Fibroblast of mammary gland (primary cell): ENCODE measurements around the gene PLCB3.

ENCODE experiments used
- DNase-seq: peaks from one replicate; pipeline ENCODE4 v3.0.0-alpha.2; 2010; ENCODE audit warnings: low read depth
- H3K4me3 ChIP-seq: 2 replicates; pipeline ENCODE4 v1.5.1; 2011; ENCODE audit warnings: low read depth, mild to moderate bottlenecking, low read length, moderate library complexity; ENCODE audit not compliant: control insufficient read depth
- TF ChIP-seq, protein P1 (sequence below): conservative IDR thresholded peaks from 2 replicates; pipeline ENCODE4 v1.5.1; 2011; ENCODE audit warnings: low read depth, low read length, inconsistent platforms; ENCODE audit not compliant: control insufficient read depth, insufficient read depth

Gene PLCB3

DNA sequence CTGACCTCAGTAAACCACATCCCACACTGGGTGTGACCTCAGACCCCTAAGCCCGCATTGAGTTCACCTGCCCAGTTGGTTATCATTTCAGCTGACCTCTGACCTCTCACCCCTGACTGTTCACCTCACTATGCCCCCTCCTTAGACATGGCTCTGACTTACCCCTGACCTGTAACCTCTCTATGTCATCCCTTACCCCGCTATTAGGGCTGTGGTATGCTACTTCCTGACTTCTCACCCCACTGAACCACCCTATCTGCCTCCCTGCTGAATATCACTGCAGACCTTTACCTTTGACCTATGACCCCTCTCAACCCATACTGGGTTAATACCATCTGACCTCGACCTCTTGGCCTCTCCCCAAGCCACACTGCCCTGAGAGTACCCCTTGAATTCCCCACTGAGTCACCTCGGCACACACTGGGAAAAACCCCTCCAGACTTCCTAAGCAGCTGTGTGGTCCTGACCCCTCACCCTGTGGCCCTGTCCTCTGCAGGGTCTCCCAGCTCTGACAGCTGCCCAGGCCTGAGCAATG lies 8.3 kb downstream of the PLCB3 start:
- TF ChIP-seq, protein P1, sequence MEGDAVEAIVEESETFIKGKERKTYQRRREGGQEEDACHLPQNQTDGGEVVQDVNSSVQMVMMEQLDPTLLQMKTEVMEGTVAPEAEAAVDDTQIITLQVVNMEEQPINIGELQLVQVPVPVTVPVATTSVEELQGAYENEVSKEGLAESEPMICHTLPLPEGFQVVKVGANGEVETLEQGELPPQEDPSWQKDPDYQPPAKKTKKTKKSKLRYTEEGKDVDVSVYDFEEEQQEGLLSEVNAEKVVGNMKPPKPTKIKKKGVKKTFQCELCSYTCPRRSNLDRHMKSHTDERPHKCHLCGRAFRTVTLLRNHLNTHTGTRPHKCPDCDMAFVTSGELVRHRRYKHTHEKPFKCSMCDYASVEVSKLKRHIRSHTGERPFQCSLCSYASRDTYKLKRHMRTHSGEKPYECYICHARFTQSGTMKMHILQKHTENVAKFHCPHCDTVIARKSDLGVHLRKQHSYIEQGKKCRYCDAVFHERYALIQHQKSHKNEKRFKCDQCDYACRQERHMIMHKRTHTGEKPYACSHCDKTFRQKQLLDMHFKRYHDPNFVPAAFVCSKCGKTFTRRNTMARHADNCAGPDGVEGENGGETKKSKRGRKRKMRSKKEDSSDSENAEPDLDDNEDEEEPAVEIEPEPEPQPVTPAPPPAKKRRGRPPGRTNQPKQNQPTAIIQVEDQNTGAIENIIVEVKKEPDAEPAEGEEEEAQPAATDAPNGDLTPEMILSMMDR, result no peak
- H3K4me3 ChIP-seq, result no peak overlapping the region
- DNase-seq, result no peak

DNA sequence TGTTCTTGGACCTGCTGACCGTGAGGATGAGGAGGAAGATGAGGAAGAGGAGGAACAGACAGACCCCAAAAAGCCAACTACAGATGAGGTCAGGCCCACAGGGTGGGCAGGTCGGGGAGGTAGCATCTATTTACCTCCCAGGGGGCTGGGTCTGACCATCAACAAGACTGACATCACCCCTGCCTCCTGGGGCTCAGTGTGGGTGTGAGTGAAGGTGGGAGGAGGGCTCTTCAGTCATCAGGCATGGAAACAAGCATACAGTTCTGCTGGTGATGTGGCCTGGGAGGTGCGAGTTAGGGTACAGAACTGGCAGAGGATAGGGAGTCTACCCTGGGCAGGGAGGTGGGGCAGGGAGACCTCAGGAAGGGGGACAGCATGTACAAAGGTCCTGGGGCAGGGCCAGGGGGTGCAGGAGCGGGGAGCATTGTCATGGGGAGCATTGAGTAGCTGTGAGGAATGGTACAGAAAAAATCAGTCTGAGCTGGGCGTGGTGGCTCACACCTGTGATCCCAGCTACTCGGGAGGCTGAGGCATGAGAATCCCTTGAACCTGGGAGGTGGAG lies 8.9 kb downstream of the PLCB3 start:
- TF ChIP-seq, protein P1, result no peak
- no peak for DNase-seq
- no peak overlapping the region for H3K4me3 ChIP-seq

DNA sequence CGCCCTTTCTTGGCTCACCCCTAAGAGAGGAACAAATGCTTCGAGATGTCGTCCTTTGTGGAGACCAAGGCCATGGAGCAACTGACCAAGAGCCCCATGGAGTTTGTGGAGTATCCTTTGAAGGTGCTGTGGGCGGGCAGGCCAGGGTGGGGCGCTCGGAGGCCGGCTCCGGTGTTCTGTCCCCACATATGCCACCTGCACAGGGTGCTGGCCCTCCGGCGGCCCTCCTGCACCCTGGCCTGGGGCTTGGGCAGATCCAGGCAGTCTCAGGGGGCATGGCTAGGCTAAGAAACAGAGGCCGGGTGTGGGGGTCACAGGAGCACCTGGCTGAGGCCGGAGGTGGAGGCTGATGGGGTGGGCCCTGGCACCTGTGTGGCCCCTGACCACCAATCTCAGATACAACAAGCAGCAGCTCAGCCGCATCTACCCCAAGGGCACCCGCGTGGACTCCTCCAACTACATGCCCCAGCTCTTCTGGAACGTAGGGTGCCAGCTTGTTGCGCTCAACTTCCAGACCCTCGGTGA lies 10.3 kb downstream of the PLCB3 start:
- DNase-seq, result no peak
- TF ChIP-seq, protein P1, result no peak

DNA sequence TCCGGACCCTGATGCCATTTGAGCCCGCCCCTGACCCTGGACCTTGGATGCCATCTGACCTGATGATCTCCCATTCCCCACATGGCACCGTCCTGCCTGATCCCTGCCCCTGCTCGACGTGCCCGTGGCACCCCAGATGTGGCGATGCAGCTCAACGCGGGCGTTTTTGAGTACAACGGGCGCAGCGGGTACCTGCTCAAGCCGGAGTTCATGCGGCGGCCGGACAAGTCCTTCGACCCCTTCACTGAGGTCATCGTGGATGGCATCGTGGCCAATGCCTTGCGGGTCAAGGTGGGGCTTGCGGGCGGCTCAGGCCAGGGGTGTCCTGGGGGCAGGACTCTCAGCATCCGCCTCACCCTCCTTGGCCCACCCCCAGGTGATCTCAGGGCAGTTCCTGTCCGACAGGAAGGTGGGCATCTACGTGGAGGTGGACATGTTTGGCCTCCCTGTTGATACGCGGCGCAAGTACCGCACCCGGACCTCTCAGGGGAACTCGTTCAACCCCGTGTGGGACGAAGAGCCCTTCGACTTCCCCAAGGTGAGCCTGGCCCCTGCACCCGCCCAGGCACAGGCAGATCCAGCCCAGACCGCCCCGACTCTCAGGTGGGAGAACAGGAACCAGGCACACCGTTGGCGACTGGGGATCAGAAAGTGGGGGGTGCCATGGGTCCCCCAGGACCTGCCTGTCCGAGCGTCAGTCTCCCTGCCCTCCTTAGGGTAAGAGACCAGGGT lies 11.1 kb downstream of the PLCB3 start:
- TF ChIP-seq, protein P1, result no peak
- no peak overlapping the region for H3K4me3 ChIP-seq

More for the DNA sequence above, 10.3 kb downstream of the PLCB3 start:
- no peak overlapping the region for H3K4me3 ChIP-seq

DNA sequence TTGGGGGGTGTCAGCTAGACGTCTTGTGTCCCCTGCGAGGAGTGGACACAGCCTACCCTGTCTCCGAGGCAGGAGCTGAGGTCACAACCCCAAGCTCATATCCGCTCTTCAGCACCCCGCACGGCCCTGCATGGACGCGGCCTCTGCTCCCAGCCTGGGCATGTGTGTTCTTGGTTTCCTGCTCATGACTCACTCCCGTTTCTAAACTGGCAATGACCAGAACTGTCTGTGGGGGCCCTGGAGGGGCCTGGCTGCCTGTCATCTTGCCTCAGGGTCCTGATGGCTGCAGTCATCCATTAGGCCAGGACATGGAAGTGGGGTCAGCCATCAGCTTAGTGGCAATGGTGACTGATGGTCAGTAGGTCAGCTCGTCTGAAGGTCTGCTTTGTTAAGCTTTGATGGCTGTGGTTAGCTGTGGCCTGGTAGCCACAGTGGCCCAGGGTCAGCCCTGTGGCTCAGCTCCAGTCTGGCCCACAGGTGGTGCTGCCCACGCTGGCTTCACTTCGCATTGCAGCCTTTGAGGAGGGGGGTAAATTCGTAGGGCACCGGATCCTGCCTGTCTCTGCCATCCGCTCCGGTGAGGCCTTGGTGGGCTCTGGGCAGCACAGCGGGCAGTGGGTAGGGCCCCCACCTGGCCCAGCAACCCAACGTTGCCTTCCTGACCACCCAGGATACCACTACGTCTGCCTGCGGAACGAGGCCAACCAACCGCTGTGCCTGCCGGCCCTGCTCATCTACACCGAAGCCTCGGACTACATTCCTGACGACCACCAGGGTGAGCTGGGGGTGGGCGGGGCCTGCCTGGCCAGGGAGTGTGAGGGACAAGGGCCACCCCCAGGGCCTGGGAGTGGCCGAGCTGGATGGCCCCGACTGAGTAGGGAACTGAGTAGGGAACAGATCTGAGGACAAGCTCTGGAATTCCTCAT lies 12.0 kb downstream of the PLCB3 start:
- no peak overlapping the region for H3K4me3 ChIP-seq
- TF ChIP-seq, protein P1, result no peak
- DNase-seq, result peak; percentile 51

More for the DNA sequence above, 11.1 kb downstream of the PLCB3 start:
- no peak for DNase-seq

DNA sequence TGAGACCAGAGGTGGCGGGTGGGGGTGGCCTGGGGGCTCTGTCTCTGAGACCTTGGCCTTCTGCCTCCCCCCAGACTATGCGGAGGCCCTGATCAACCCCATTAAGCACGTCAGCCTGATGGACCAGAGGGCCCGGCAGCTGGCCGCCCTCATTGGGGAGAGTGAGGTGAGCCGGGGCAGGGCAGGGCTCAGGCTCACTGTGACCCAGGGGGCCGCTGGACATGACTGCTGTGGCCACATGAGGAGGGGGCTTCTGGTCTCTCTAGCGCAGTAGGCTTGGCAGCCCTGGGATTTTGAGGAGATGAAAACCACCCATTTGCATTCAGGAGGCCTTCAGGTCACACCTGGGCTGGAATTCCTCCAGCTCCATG lies 12.6 kb downstream of the PLCB3 start:
- DNase-seq, result no peak
- TF ChIP-seq, protein P1, result no peak
- H3K4me3 ChIP-seq, result no peak overlapping the region
